Brain microvascular endothelial cell (primary cell): Measurements from ENCODE around the gene YTHDF1.

Source experiments
- DNase-seq: peaks from one replicate; pipeline ENCODE4 v3.0.0-alpha.2; 2020
- H3K27ac ChIP-seq: fragments of 250-450 bp; sonication (Bioruptor Pico); 2 replicates; pipeline ENCODE4 v1.5.1; 2020; ENCODE audit warnings: mild to moderate bottlenecking, moderate library complexity
- H3K27me3 ChIP-seq: fragments of 250-450 bp; sonication (Bioruptor Pico); replicated peaks from 2 replicates; pipeline ENCODE4 v1.5.1; 2020; ENCODE audit warnings: mild to moderate bottlenecking
- H3K36me3 ChIP-seq: fragments of 250-450 bp; sonication (Bioruptor Pico); replicated peaks from 2 replicates; pipeline ENCODE4 v1.5.1; 2020; ENCODE audit warnings: mild to moderate bottlenecking
- H3K4me3 ChIP-seq: 2 replicates; pipeline ENCODE4 v1.5.1; 2011; ENCODE audit warnings: low read depth, mild to moderate bottlenecking, control low read depth, low read length, moderate library complexity
- in situ Hi-C: cut with HindIII; loops from 2 replicates; pipeline ENCODE4 v1.10.0; 2017; ENCODE audit warnings: low sequenced_read_pairs, low pct_ligation_motif_present
- TF ChIP-seq, protein P1 (sequence below): IDR thresholded peaks from 2 replicates; pipeline ENCODE4 v1.5.1; 2011; ENCODE audit warnings: low read depth, mild to moderate bottlenecking, moderate library complexity, low read length, control low read depth, inconsistent platforms; ENCODE audit errors: missing control alignments

The YTHDF1 gene

DNA sequence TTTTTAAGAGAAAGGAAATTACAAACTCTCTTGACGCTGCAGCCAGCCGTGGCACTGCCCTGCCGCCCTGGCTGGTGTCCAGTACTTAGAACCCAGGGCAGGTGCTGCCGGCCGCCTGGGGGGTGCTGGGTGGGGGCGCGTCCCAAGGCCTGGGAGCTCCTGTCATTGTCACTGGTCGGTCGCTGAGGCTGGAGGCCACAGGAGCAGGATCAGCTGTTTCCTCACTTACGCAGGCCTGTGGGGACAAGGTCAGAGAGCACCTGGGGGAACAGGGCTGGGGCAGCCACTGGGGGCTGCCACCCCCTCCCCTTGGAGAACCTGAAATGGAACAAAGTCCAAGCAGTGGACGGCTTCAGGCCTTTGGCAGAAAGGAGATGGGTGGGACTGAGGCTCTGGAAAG is 25.3 kb upstream of the YTHDF1 start:
- no peak for DNase-seq
- TF ChIP-seq, protein P1, sequence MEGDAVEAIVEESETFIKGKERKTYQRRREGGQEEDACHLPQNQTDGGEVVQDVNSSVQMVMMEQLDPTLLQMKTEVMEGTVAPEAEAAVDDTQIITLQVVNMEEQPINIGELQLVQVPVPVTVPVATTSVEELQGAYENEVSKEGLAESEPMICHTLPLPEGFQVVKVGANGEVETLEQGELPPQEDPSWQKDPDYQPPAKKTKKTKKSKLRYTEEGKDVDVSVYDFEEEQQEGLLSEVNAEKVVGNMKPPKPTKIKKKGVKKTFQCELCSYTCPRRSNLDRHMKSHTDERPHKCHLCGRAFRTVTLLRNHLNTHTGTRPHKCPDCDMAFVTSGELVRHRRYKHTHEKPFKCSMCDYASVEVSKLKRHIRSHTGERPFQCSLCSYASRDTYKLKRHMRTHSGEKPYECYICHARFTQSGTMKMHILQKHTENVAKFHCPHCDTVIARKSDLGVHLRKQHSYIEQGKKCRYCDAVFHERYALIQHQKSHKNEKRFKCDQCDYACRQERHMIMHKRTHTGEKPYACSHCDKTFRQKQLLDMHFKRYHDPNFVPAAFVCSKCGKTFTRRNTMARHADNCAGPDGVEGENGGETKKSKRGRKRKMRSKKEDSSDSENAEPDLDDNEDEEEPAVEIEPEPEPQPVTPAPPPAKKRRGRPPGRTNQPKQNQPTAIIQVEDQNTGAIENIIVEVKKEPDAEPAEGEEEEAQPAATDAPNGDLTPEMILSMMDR = no peak
- Histone ChIP-seq H3K4me3 (no peak overlapping the region), H3K36me3 (no peaks in the 10 kb centered on the region), H3K27me3 (peaks cover 1% of the 10 kb centered on the region), H3K27ac (no peak overlapping the region)
- in situ Hi-C loops = no loop called here

DNA sequence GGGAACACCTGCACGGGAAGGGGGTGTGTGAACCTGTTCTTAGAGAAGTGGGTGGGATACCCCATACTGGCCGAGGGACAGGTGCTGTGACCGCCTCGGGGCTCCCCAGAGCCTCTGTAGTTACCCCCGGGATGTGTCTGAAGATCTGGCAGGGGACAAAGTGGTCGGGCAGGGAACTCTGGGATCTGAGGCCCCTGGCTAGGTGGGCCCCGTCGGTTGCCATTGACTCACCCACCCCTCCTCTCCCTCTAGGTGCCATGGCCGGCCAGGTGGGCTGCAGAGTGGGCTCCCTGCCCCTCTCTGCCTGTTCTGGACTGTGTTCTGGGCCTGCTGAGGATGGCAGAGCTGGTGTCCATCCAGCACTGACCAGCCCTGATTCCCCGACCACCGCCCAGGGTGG is 24.1 kb upstream of the YTHDF1 start:
- Histone ChIP-seq H3K27ac (no peak overlapping the region), H3K4me3 (no peak overlapping the region), H3K27me3 (no peaks in the 10 kb centered on the region), H3K36me3 (no peaks in the 10 kb centered on the region)
- in situ Hi-C loops = no loop called here
- DNase-seq = no peak
- TF ChIP-seq, protein P1 = no peak

DNA sequence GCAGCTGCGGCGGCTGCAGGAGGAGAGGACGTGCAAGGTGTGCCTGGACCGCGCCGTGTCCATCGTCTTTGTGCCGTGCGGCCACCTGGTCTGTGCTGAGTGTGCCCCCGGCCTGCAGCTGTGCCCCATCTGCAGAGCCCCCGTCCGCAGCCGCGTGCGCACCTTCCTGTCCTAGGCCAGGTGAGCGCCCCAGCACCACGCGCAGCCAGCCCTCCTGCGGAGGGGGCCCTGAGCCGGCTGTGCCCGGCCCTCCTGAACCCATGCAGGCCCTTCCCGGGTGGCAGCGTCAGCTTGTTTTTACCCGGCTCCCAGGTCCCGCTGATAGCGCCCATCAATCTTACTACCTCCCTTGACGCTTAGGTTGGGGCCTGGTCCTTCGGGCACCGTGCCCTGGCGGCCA is 23.5 kb upstream of the YTHDF1 start:
- H3K27me3 ChIP-seq = no peaks in the 10 kb centered on the region
- TF ChIP-seq, protein P1 = no peak
- no peak for DNase-seq
- in situ Hi-C loops = no loop called here
- no peak overlapping the region for H3K27ac ChIP-seq
- no peaks in the 10 kb centered on the region for H3K36me3 ChIP-seq
- H3K4me3 ChIP-seq = no peak overlapping the region

DNA sequence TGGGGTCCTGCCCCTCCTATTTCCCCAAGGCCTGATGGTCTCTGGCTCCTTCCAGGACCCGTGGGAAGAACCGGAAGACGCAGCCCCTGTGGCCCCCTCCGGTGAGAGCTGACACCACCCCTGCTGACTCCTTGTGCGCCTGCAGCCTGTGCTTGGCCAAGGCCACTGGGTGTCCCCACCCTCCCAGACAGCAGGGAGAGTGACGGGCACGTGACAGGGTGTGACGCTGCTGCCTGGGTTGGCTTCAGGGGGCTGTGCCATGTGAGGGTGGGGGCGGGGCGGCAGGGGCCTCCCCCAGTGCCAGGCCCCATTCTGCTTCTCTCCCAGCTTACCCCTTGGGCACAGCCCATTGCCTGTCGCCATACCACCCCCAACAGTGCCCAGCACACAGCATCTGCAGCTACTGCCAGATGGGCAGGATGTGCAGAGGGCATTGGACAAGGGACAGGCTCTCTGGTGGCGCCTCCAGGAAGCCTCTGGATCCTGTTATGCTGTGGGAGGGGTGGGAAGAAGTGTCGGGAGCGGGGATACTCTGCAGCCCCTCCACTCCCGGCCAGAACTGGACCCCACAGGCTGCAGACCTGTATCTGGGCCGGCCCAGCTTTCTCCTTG is 22.7 kb upstream of the YTHDF1 start:
- H3K4me3 ChIP-seq = no peak overlapping the region
- TF ChIP-seq, protein P1 = peak; percentile 16
- H3K36me3 ChIP-seq = no peaks in the 10 kb centered on the region
- no peak for DNase-seq
- in situ Hi-C loops = no loop called here
- no peaks in the 10 kb centered on the region for H3K27me3 ChIP-seq
- H3K27ac ChIP-seq = no peak overlapping the region

DNA sequence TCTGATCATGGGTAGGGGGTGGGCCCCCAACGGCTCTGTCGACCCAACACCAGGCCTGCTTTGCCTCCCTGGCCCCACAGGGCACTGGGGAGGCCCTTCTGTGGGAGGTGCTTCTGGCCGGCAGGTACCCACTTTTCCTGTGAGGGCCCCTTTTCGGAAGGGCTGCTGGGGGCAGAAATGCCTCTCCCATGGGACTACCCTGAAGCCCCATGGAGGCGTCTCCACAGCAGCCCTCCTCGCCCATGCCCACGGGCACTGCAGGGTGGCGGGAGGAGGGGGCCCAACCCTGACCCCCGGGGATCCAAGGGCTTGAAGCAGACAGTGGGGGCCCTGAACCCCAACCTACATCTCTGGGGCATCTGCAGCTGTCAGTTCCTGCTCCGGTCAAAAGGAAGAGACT is 22.1 kb upstream of the YTHDF1 start:
- no peaks in the 10 kb centered on the region for H3K27me3 ChIP-seq
- no peak overlapping the region for H3K4me3 ChIP-seq
- H3K36me3 ChIP-seq = no peaks in the 10 kb centered on the region
- in situ Hi-C loops = no loop called here
- no peak overlapping the region for H3K27ac ChIP-seq
- DNase-seq = no peak
- TF ChIP-seq, protein P1 = no peak
